Occipital lobe (tissue), 2 donors: ENCODE measurements around the gene HYAL4. TPM values are rescaled to one million over a fixed set of nuclear protein-coding genes. Genes with fewer than 3 reads are reported as not detected.
"Not testable (repeated sequence)": the region's sequence is repeated elsewhere in the genome, so short reads cannot be mapped to it uniquely, and the experiment has no call there.

Experiments
- DNase-seq: peaks from one replicate; lab custom pipeline; 2025; lab: John Stamatoyannopoulos, UW
- total RNA-seq: library from RNA; depleted of rRNA; stranded (reverse); fragments of >200 nt; gene quantifications from one replicate; pipeline ENCODE4 v1.2.3, GENCODE V29; 2014

The HYAL4 gene, protein sequence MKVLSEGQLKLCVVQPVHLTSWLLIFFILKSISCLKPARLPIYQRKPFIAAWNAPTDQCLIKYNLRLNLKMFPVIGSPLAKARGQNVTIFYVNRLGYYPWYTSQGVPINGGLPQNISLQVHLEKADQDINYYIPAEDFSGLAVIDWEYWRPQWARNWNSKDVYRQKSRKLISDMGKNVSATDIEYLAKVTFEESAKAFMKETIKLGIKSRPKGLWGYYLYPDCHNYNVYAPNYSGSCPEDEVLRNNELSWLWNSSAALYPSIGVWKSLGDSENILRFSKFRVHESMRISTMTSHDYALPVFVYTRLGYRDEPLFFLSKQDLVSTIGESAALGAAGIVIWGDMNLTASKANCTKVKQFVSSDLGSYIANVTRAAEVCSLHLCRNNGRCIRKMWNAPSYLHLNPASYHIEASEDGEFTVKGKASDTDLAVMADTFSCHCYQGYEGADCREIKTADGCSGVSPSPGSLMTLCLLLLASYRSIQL
- total RNA-seq, result not detected

DNA sequence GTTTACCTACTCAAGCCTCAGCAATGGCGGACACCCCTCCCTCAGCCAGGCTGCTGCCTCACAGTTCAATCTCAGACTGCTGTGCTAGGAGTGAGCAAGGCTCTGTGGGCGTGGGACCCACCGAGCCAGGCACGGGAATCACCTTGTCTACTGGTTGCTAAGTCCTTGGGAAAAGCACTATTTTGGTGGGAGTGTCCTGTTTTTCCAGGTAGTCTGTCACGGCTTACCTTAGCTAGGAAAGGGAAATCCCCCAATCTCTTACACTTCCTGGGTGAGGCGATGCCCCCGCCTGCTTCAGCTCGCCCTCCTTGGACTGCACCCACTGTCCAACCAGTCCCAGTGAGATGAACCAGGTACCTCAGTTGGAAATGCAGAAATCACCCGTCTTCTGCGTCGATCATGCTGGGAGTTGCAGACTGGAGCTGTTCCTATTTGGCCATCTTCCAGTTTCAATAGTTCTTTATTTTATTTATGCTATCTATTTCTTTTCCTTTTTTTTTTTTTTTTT is at the start of gene HYAL4:
HYAL4 (plus strand) TSS at position 458 of the 508 bp plus-strand sequence. CDS start 23,105 bp downstream, outside the sequence.
- no peak for DNase-seq

DNA sequence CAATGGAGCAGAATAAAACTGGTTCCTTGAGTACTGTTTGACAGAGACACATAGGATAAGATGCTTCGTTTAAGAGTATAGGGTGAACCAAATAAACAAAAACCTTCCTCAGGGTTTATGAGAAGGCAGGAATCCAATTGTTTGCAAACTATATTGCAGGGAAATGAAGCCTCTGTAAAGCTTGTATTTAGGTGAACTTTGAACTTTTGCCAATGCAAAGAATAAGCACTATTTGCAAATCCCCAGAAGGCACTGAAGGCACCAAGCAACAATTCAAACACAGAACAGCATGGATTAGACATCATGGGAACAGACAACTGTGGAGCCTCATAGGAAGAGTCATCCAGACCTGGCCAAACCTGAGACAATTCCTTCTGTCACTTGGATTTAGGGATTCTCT is 49.1 kb upstream of the HYAL4 start:
- no peak for DNase-seq

DNA sequence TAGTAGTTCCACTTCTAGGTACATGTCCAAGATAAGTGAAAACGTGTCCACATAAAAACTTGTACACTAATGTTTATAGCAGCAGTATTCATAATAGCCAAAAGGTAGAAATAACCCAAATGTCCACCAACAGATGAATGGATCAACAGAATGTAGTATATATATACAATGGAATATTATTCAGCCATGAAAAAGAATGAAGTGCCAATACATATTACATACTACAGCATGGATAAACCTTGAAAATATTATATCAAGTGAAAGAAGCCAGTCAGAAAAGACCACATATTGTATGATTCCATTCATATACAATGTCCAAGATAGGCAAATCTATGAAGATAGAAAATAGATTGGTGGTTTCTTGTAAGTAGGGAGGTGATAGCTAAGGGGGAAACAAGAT is 48.4 kb upstream of the HYAL4 start:
- no peak for DNase-seq

DNA sequence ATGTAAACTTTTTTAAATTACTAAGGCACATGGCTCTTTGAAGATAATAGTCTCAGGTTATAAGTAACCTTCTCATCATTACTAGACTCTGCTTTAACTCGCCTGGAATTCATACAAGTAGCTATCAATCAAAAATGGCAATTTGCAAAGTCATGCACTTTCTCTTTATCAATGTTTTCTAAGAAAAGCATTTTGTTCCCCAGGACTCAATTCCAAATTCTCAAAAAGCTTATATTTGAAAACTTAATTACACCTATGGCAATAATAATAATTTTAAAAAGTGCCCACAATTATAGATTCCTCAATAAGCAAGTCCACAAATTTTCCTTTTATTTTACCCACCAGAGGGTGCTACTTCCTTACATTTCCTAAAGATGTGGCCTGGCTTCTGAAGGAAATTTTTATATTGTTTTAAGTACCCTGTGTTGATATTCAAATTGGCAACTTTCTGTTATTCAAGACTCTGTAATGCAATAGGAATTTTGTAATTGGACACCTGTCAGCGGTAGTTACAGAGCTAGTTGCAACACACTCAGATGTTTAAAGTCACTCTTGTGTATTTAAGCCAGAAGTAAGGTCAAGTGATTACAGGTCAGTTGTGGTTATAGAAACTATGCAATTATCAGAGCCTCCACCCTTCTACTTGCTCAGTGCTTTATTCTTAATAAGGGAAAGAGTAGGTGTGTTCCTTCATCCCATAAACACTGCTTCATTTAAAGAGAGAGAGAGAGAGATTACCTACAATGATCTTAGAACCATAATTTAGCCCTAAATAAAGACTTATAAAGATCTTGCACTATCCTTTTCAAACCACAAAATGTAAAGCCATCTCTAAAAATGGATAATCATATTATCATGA is 47.1 kb upstream of the HYAL4 start:
- no peak for DNase-seq

DNA sequence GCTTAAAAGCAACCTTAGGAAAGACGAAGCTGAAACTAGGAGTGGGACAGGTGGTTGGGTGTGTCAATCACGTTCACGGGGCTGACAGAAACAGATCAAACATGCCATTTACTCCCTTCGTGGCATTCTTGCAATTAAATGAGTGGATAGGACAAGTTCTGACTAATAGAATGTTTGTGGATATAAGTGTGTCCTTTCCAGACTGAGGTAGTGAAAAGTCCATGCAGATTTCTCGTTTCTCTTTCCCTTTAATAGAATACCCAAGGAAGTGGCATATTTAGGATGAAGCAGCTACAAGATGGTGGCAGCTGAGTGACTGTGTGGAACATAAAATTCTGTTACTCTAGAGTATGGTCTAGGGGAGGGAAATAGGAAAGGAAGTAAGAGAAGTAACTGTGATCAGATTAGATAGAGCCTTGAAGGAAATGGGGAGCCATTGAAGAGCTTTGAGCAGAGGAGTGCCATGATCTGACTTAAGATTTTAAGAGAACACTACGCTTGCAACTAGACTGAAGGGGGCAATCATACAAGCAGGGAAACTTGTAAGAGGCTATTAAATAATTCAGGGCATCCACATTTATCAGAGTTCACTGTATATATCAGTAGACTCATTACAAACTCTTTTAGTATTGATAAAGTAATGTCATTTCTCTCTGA is 46.3 kb upstream of the HYAL4 start:
- DNase-seq, result no peak

DNA sequence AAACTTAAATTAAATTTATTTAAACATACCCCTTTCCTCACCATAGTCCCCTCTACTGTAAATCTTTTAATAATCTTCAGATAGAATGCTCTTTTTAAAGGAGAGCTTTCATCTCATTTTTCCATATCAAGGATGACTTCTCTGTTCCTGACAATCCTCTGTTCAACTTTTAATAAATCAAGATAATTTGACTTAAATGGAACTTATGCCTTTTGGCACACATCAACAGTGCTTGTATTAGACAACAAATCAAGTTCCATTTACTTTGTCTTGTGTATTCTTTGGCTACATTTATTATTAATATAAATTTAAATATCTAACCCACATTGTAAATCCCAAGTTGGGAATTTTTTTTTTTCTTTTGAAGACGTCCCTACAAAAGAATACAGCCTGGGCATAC is 42.7 kb upstream of the HYAL4 start:
- no peak for DNase-seq

DNA sequence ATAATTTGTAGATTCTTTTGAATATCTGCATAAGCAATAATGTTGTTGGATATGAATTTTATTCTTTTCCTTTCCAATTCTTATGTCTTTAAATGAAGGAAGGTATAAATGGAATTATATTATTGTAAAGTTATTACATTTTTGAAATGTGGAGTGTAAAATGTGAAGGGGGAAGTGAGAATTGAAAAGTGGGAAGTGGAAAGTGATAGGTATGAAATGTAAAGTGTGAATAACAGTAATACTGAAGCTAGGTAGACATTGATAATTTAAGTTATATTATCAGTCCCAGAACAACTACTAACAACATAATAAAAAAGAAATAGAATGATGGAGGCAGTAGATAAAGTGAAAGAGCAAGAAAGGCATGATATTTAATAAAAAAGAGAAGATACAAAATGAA is 39.7 kb upstream of the HYAL4 start:
- DNase-seq, result no peak

DNA sequence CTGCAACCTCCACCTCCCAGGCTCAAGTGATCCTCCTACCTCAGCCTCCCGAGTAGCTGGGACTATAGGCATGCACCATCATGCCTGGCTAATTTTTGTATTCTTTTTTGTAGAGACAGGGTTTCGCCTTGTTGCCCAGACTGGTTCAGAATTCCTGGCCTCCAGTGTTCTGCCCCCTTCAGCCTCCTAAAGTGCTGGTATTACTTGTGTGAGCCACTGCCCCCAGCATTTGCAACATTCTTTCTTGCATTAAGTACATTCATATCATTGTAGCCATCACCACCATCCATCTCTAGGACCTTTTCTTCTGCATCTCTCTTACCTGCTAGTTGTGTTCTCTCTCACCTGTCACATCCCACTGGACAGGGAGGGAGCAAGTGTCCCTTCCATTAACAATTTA is 35.5 kb upstream of the HYAL4 start:
- no peak for DNase-seq

DNA sequence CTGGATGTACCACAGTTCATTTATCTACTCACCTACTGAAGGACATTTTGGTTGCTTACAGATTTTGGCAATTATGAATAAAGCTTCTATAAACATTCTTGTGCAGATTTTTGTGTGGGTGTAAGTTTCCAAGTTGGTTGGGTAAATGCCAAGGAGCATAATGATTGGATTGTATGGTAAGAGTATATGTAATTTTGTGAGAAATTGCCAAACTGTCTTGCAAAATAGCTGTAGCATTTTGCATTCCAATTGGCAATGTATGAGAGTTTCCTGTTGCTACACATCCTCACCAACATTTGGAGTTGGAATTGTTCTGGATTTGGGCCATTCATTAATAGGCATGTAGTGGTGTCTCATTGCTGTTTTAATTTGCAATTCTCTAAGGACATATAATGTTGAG is 33.9 kb upstream of the HYAL4 start:
- no peak for DNase-seq

DNA sequence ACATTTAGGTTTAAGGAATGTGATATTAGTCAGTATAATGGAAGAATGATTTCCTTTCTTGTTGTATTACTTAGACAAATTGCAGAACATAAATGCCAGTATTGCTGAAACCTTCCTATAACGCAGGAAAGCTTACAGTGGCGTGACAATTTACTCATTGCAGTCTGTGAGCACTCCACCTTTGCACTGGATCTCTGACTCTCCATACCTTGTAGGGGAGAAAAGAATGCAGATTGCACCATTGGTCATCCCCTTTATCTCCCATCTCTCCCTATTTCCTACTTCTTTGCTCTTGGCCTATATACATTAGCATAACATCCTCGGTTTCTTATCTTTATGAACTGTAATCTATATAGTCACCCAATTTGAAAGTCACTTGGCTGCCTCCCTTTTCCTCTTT is 28.1 kb upstream of the HYAL4 start:
- no peak for DNase-seq

DNA sequence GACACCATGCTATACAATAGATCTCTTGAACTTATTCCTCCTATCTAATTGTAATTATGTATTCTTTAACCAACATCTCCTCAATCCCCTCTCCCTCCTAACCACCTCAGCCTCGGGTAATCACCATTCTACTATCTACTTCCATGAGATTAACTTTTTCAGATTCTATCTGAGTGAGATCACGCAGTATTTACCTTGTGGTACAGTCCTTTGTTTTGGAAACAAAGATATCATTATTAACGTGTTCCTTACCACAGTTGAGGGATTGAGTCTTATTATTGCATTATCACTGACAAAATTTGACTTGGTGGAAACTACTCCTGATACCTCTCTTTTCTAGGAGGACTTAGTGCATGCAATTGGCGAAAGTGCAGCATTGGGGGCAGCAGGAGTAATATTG is 26.0 kb upstream of the HYAL4 start:
- DNase-seq, result no peak

DNA sequence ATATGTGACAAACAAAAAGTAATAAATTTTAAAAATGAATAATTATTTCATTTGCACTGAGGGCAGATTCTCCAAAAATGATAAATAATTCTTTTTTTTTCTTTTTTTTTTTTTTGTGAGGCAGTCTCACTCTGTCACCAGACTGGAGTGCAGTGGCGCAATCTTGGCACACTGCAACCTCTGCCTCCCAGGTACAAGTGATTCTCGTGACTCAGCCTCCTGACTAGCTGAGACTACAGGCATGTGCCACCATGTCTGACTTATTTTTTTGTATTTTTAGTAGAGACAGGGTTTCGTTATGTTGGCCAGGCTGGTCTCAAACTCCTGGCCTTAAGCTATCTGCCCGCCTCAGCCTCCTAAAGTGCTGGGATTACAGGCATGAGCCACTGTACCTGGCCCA is 25.2 kb upstream of the HYAL4 start:
- DNase-seq, result not testable (repeated sequence)

DNA sequence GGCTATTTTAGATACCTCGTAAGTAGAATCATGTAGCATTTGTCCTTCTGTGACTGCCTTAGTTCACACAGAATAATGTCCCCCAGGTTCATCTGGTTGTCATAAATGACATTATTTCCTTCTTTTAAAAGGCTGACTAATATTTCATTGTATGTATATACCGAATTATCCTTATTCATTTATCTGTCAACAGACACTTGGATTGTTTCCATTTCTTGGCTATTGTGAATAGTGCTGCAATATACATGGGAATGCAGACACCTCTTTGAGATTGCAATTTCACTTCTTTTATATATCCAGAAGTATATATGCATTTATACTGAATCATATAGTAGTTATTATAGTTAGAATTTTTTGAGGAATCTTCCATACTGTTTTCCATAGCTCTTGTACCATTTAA is 24.1 kb upstream of the HYAL4 start:
- DNase-seq, result no peak

DNA sequence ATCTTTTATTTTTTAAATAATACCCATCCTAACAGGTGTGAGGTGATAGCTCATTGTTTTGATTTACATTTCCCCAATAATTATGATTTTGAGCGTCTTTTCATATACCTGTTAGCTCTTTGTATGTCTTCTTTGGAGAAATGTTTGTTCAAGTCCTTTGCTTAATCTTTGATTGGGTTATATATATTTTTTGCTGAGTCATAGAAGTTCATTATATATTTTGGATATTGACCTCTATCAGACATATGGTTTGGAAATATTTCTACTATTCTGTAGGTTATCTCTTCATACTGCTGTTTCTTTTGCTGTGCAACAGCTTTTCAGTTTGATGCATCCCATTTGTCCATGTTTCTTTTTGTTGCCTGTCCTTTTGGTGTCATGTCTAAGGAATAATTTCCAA is 23.6 kb upstream of the HYAL4 start:
- no peak for DNase-seq

DNA sequence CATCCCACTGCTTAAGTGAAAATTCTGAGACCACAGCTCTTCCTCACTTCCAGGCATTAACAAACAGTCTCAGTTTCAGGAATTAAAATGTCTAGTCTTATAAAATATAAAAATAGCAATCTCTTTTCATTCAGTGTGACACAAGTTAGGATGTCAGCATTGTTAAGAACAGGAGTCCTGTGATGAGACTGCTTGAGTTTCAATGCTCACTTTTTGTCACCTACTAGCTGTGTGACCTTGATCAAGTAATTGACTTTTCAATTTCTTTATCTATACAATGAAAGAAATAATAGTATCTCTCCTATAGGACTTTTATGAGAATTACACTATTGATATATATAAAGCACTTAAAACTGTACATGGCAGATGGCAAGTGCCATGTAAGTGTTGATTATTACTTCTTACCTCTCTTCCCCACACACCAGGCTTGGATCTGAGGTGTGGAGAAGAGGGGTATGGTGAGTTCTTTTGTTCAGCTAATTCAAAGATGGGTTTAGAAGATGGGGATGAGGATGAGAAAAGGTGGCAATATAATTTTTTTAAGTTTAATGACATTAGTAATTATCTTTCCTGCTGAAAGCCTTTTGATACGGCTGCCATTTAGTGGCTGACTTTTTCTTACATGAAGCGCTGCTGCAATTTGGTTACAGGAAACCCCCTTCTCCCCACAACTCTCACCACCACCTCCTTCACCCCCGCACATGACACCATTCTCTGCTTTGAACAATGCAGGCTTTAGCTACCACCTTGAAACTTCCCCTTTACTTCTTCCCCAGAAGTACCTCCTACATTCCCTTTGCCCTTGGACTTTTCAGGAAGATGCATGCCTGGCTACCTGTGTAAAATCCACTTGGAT is 20.8 kb upstream of the HYAL4 start:
- DNase-seq, result no peak

DNA sequence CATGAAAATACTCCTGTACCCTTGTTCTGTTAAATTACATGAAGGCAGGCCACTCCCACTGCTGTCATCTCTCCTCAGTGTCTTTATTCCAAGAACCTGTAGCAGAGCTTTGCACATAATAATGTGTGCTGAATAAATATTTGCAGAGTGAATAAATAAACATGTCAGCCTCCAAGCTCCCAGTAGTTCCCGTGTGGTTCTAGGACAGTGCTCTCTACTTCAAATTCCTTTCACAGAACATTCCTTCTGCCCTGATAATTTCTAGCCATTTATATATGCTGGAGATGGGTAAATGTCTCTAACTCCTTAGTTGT is 20.3 kb upstream of the HYAL4 start:
- no peak for DNase-seq

DNA sequence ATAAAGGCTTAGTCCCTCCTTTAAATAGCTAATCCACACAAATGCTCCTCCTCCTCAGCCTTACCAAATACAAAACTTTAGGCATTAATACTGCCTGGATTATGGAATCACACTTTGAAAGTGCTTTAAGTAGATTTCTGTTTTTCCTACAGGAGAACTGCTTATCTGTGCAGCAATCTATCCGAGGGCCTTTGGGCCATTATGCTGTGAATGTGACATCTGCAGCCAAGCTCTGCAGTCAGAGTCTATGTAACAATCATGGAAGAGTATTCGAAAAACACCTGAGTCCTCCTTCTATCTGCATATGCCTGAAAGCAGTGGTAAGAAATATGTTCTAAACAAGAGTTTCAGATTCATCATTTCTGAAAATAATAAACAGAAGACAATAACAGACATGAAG is 16.2 kb upstream of the HYAL4 start:
- DNase-seq, result no peak

DNA sequence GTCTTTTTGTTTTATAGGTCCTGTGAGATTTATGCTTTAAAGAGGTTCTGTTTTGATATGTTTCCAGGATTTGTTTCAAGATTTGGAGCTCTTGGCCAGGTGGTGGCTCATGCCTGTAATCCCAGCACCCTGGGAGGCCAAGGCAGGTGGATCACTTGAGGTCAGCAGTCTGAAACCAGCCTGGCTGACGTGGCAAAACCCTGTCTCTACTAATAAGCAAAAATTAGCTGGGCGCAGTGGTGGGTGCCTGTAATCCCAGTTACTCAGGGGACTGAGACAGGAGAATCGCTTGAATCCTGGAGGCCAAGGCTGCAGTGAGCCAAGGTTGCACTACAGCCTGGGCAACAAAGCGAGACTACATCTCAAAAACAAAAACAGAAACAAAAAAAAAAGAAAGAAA is 8.3 kb upstream of the HYAL4 start:
- no peak for DNase-seq

DNA sequence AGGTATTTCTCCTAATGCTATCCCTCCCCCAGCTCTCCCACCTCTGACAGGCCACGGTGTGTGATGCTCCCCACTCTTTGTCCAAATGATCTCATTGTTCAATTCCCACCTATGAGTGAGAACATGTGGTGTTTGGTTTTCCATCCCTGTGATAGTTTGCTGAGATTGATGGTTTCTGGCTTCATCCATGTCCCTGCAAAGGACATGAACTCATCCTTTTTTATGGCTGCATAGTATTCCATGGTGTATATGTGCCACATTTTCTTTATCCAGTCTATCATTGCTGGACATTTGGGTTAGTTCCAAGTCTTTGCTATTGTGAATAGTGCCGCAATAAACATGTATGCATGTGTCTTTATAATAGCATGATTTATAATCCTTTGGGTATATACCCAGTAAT is 5.9 kb upstream of the HYAL4 start:
- DNase-seq, result not testable (repeated sequence)

DNA sequence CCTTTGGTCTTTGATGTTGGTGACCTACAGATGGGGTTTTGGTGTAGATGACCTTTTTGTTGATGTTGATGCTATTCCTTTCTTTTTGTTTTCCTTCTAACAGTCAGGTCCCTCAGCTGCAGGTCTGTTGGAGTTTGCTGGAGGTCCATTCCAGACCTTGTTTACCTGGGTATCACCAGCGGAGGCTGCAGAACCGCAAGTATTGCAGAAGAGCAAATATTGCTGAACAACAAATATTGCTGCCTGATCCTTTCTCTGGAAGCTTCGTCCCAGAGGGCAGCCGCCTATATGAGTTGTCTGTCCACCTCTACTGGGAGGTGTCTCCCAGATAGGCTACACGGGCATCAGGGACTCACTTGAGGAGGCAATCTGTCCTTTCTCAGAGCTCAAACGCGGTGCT is 827 bp upstream of the HYAL4 start:
- DNase-seq, result not testable (repeated sequence)

DNA sequence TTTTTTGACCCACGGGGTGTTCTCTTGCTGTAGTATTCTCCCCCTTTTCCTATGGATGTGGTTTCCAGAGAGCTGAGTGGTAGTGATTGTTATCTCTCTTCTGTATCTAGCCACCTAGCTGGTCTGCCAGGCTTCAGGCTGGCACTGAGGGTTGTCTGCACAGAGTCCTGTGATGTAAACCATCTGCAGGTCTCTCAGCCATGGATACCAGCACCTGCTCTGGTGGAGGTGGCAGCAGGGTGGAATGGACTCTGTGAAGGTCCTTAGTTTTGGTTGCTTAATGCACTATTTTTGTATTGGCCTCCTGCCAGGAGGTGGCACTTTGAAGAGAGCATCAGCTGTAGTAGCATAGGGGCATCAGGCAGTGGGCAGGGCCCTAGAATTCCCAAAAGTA is 851 bp downstream of the HYAL4 start:
- no peak for DNase-seq
